Glomerular visceral epithelial cell (primary cell): ENCODE measurements around the gene CKLF.
A peak's percentile ranks its signal among the peaks of the same experiment; 100 is the strongest.
"Not testable (repeated sequence)": the region's sequence is repeated elsewhere in the genome, so short reads cannot be mapped to it uniquely, and the experiment has no call there.

Experiments used
- DNase-seq: peaks from one replicate; pipeline ENCODE4 v3.0.0-alpha.2; 2016; ENCODE audit errors: extremely low spot score

The CKLF gene

DNA sequence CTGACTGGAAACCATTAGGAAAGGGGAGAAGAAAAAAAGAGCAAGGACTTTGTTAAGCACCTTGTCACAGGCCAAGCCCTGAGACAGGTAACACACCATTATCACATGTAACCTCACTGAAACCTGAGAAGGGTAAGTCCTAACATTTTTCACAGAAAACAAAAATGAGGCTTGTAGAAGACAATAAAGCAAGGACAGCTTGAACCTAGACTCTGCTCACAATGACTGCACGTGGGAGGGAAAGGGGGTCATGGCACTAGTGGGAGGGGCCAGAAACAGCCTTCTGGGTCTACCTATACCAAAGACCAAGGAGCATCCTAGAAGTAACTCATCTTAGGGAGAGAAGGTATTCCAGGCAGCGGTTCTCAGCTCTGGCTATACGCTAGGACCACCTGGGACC lies 10.0 kb upstream of the CKLF start:
- no peak for DNase-seq

DNA sequence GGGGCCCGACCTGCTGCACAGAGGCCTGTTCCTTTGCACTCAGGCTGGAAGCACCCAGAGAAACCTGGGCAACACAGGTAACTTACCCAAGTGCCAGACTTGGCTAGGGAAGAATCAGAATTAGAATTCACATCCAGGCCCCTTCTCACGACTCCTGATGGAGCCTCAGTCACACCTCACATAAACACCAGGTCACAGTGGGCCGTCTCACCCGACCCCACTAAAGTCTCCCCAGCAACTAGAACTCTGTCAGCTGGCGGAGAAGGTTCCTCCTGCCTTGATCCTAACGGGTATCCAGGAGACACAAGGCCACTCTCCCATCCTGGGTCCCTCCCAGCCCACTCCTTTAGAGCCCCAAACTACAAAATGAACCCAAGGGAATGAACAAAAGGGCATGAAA lies 8.8 kb upstream of the CKLF start:
- no peak for DNase-seq

DNA sequence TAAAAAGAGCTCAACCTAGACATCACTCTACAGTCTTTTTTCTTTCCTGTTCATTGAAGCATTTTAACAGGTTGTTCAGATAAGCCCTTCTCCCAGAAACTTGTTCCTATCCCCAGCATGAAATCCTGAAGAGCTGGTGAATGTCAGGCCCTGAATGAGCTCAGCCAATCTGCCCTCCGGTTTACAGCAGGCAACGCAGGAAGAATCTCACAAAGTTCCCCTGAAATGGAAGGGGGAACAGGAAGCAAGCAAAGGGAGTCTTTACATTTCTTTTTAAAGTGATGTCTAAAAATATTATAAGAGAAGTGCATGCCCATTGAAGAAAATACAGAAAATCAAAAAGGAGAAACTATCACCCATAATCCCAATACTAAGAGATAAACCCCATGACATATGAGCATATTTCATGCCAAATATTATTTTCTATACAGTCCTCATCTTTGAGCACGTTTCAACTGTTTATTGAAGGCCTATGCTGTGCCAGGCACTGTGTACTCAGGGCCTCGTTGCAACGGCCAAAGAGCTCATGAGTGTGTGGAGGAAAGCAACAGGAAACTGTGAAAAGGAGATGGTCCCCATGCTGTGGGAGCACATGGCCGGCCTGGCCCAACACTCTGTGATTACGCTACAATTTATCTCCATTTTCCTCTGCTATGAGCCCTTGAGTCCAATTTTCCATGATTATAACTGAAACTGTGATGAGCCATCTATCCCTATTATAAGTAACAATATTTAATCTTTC lies 8.2 kb upstream of the CKLF start:
- DNase-seq: no peak

DNA sequence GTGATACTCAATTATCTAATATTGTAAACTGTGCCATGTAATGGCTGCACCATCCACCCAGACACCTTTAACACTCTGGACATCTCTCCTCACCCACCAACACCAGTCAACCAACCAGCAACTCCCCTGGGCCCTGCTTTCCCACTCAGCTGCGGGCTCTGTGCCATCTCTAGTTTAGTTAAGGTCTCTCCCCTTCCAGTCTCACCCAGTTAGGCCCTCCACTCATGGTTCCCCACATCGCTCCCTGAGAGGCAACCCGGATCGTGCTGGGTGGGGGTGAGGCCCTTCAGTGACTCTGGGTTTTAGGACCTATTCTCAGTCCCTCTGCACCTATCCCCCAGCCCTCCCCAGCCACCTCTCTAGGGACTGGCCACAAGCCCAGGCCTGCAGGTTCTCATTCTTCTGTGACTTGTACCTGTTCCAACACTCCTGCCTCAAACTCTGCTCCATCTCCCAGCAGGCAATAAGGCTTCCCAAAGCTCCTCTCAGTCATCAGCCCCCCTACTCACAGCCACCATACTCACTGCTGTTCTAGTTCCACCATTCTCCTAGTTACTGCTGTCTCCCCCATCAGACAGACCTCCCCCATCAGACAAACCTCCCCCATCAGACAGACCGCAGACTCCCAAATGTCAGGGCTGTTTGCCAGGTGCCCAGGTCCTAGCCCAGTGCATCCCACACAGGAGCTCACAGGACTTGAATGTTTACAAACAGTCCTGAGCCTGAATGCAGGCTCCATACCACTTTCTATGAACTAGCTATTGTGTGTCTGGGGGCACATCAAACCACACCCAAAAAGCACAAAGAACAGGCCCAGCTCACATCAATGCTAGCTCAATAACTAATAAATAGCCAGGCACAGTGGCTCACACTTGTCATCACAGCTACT lies 5.0 kb upstream of the CKLF start:
- DNase-seq: no peak

DNA sequence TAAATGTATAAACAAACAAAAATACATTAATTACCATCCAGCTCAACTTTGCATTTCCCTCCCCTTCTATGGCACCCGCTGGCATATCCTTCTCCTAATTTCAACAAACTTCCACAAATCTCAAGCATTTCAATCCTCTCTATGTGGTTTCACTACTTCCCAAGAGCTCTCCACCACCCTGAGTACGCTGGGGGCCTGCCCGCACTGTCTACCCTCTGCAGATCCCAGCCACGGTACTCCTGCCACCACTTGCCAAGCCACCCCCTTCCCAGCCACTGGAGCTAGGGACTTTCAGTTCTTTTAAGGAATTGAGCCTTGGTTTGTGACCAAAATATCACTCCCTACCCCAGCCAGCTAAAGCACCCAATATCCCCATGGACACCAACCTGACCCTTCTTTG lies 4.3 kb upstream of the CKLF start:
- DNase-seq: no peak

DNA sequence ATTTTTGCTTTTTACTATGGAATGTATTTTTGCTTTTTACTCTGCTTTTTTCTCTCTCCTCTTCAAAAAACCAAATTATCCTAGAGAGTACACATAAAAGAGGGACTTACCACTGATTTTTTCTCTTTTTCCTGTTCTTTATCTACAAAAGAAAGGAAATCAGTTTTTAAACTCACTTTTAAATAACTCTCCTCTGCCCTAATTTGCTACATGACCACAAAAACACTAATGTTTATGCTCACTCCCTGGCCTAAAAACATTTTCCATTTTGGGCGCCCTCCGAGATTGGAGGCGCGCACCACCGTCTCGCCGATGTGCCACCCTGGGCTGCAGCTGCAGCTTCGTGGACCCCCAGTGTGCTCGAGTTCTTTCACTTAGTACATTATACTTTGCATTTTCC lies 3.5 kb upstream of the CKLF start:
- no peak for DNase-seq

DNA sequence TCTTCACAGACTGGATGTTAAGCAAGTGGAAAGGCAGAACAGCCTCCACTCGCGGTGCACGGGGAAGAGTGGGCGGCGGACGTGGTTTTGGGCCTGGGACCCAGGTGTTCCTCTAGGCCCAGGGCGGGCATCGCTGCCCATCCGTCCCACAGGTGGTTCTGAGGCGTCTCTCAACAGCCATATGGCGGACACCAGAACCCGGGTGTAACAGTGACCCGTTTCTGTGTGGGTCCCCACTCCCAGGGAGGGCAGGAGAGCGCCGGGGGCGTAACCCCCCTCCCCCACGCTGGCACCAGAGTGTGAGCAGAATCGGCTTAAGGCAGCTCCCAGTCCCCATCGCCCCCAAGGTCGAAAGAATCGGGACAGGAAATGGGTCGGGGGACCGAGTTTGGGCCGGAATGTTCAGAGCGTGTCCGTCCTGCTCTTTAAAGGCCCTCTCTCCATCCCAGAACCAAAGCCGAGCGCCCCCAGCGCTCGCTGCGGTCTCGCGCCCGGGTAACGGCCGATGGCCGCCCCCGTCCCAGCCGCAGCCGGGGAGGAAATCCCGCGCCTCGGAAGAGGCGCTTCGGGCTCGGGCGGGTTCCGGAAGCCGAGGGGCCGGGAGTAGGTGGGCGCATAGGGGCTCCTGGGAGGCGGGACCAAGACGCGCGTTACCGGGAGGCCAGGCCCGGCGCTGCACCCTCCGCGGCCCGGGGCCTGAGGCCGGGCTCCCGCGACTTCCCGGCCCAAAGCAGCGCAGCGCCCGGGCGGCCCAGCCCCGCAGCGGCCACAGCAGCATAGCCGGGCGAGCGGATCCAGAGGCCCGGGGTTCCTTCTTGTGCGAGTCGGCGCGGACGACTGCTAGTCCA lies 2.9 kb upstream of the CKLF start, which contains the start of gene TK2:
TK2 (minus strand) TSS at position 839 of the 848 bp plus-strand sequence; CDS start at position 778, 61 bp downstream.
- peak; percentile 61 for DNase-seq

DNA sequence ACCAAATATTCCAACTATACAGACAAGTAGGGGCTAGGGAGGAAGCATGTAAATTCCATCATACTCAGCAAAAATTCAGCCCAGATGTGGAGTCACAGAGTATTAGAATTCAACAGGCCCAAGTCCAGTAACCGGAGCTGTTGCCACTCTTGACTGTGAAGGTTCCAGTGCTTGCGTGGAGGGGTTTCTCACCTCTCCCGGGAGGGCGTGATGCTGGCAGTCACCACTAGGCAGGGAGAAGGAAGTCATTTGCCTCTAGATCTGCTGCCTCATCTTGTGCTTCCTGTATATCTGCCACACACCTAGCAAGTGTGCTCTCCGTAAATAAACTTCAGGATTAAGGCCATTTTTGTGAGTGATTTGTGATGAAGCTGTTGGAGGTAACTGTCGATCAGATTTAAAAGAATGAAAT lies 1.0 kb upstream of the CKLF start:
- DNase-seq: peak; percentile 55

DNA sequence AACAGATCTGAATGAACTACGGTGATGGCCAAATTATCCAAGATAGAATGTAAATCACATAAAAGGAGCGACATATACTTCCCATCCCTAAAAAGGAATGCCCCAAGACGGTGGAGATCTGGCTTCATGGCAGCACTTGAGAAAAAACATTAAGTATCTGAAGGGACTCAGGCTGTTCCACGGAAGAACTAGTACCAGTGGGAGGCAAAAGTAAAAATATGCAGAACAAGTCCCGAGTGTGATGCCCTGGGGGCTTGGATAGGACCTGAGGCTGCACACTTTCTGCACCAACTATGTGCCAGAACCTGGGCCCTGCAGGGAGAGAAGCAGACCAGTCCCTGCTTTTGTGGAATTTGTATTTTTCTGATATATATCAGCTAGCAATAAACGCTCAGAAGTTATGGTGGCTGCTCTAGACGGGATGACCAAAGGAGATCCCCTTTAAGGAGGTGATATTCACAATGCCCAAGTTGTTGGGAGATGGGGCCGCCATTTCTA lies 539 bp upstream of the CKLF start:
- no peak for DNase-seq

DNA sequence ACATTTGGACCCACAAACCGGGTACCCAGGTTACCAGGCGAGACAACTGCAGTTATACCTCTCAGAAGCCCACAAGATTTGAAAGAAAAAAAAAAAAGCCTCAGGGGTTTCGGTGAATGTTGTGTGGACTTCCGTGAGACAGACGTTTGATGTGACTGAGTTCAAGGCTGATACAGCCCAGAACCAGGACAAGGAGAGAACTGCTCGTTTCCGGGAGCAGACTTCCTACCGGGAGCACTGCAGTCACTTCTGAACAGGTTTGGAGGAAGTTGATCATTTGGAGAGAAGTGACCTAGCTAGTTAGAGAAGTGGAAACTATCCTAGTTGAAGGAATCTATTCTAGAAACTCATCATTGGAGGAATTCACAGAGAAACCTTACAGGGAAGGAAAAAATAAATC lies 847 bp downstream of the CKLF start:
- DNase-seq: no peak

DNA sequence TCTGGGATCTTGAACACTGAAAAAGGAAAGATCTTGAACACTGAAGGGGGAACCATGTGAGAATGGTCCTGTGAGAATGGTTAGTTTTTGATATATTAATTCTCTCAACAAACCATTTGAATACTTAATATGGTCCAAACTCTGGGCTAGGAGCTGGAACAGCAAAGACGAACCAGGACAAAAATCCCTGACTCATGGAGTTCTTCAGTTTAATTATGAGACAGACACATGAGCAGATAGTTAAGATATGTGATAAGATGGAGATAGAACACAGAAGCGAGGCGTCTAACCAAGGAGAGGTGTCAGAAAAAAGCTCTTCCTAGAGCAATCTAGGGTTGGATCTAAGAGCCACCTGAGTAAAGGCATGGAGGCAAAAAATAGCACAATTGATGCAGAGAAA lies 1.6 kb downstream of the CKLF start:
- no peak for DNase-seq

DNA sequence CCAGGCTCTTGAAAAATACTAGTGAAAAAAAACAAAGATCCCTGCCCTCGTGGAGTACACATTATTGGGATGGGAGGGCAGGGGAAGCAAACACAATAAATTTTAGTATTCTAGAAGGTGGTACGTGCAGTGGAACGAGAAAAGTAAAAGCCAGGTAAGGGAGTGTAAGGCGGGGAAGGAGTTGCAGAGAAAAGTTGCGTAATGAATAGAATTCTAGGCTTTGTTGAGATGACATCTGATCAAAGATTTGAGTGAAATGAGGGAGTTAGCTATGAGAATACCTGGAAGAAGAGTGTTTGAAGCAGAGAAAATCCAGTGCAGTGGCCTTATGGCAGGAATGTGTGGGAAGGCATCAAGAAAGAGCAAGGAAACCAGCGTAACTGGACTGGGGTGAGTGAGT lies 2.1 kb downstream of the CKLF start:
- no peak for DNase-seq

DNA sequence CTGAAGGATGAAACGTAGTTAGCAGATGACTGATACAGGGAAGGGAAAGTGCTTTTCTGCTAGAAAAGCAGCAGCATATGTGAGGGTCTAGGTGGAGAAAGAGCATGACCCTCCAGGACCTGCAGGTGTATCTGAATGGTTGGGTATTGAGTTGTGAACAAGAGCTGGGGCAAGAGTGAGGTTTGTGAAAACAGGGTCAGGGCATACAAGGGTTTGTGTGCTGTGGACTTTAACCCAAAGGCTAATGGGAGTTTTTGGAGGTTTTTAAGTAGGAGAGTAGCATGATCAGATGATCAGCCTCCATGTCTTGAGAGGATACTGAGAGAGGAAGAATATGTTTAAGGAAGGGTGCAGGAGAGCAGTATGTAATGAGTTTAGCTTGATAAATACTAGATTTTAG lies 7.7 kb downstream of the CKLF start:
- no peak for DNase-seq

DNA sequence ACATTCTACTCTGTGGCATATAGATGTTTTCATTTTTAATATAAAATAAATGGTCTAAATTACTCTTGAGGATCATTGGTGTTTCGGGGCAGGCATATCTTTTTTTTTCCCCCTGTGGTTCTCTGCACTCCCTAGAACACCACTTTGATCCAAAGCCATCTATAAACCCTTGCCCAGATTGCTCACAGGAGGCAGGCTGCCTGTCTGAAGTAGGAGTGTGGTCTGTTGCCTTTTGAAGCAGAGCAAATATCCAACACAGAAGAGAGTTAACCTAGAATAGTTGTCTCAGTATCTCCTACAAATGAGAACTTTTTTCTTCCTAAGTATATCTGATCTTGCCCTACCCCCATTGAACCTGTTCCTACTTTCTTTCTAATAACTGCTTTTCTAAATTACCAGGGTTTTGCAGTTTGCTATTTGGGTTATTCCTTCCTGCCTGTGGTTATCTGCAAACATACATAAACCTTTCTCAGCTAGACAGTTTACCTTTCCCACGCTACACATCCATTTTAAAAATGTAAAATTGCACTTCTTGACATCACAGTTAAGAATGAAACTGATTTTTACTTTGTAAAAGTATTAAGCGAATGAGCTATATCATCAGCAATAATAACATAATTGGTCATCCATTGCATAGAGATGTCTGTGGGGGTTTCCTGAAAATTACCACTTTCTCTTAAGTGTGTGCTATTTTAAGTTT lies 9.2 kb downstream of the CKLF start:
- DNase-seq: no peak

DNA sequence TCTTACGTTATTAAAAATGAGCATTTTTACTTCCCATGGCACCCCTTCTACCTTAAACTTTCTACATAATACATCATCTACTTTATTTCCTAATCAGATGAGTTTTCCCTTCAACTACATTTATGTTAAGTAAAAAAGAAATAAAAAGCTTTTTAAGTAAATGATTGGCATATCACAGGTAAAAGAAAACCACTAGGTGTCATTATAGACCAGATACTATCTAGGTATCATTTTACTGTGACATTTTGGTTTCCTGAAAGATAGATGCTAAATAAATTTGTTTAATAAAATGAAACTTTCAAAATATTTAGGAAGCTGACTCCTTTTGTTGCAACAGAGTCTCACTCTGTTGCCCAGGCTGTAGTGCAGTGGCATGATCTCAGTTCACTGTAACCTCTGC lies 10.0 kb downstream of the CKLF start:
- DNase-seq: no peak

DNA sequence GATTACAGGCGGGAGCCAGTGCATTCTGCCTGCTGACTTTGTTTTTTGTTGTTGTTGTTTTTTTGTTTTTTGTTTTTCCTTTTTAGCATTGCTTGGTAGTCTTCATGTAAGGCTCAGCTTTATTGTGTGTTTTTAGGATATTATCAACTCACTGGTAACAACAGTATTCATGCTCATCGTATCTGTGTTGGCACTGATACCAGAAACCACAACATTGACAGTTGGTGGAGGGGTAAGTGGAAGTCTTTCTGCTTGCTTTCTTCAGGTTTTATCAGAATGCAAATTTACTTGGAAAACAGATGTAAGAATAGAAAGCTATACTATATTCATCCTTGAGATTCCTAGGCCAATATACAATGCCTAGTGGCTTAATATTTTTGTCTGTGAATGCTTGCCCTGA lies 10.6 kb downstream of the CKLF start:
- no peak for DNase-seq

DNA sequence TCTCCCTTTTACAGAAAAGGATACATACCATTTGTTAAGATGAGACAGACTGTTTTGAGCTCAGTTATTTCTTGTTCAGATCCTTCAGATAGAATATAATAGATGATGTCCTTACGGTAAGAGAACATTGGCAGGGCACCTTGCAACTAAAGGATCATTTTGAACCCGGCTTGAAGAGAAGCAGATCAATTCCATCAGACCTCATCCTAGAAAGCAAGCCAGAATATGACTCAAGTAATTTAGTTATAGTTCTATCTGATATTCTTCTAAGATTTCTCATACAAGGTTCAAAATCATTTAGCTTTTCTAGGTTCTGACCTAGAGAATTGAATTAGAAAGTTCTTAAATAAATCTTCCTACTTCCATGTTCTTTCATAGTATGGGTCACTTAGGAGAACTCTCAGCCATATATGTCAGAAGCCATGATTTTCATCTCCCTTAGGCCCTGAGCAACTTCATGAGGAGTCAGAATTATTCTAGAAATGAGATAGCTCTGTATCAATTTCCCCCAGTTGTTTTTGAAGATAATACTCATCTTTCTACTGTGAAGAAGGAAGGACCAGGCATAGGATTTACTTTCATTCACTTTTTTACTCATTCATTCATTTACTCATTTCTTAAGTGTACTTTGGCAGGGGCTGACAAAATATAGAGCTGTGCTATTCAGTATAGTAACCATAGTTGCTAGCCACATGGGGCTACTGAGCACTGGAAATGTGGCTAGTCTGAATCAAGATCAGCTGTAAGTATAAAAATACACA lies 11.4 kb downstream of the CKLF start:
- no peak for DNase-seq

DNA sequence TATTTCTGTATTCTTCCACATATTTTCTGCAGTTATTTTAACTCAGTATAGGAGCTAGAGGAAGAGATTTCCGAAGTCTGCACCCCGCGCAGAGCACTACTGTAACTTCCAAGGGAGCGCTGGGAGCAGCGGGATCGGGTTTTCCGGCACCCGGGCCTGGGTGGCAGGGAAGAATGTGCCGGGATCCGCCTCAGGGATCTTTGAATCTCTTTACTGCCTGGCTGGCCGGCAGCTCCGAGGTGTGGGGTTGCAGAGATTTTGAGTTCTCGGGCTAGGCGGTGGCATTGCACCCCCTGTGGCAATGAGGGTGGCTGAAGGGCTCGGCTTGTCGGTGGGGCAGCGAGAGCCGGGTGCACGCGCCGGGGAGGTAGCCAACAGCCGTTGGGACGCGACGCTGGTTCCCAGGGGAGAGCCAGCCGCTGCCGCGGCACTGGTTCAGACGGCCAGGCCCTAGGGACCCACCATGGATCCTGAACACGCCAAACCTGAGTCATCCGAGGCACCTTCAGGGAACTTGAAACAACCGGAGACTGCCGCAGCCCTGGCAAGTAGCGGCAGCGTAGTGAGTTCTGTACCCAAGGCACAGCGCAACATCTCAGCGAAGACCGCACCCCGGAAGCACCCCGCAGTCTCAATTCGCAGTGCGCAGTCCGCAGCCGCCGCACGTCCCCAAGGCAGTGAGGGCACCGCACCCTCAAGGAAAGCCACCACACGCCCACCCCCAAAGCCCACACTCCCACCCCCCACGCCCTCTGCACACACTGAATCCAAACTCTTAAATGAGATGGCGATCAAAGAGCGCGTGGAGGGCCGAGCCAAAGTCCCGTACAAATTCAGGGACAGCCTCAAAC lies 13.9 kb downstream of the CKLF start, which contains the start of gene CMTM1:
CMTM1 (plus strand) TSS at position 389 of the 851 bp plus-strand sequence; CDS start at position 464, 75 bp downstream.
- DNase-seq: no peak

DNA sequence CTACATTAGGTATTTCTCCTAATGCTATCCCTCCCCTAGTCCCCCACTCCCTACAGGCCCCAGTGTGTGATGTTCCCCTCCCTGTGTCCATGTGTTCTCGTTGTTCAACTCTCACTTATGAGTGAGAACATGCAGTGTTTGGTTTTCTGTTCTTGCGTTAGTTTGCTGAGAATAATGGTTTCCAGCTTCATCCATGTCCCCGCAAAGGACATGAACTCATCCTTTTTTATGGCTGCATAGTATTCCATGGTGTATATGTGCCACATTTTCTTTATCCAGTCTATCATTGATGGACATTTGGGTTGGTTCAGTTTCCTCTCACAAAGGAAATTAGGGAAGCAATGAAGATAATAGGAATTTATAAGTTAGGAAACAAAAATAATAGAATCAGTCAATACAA lies 14.9 kb downstream of the CKLF start:
- DNase-seq: not testable (repeated sequence)

DNA sequence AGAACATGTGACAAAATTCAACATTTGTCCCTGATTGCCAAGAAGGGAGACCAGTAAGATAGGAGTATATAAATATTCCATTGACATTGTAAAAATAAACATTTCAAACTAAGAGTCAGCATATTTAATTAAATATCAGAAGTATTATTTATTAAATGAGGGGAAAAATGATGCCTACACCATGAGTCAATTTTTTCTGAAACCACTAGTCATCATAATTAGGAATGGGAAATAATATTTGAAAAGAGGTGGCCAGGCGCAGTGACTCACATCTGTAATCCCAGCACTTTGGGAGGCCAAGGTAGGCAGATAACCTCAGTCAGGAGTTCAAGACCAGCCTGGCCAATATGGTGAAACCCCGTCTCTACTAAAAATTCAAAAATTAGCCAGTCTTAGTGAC lies 16.0 kb downstream of the CKLF start:
- no peak for DNase-seq
